NCI-H2227 (cell line): ENCODE data around the gene SLC9A5.

Experiments
- DNase-seq: peaks from one replicate; lab custom pipeline; 2025; ENCODE audit not compliant: unreplicated experiment; lab: John Stamatoyannopoulos, UW

Gene SLC9A5

DNA sequence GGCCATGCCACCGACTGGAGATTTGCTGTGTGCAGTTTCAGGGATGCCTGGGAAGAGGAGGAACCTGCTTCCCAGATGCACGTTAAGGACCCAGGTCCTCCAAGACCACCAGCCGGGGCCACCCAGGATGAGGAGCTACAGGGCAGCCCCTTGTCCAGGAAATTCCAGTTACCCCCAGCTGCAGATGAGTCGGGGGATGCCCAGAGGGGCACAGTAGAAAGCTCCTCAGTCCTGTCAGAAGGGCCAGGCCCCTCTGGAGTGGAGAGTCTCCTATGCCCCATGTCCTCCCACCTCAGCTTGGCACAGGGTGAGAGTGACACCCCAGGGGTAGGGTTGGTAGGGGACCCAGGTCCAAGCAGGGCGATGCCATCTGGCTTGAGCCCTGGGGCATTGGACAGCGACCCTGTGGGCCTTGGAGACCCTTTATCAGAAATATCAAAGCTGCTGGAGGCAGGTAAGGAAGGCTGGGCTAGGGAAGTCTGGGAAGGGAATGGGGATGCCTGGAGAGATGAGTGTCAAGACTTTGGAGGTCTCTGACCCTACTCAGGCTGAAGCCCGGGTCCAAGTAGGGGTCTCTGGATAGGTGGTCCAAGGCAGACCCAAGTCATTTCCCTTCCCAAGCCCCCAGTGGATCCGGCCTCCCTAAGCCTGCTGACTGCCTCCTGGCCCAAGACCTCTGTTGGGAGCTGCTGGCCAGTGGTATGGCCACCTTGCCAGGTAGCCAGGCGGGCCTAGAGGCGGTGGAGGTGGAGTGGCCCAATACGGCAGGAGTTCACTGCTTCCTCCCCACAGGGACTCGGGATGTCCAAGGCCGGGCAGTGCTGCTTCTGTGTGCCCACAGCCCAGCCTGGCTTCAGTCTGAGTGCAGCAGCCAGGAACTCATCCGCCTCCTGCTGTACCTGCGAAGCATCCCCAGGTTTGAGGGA, 31.6 kb downstream of the SLC9A5 start:
- no peak for DNase-seq

DNA sequence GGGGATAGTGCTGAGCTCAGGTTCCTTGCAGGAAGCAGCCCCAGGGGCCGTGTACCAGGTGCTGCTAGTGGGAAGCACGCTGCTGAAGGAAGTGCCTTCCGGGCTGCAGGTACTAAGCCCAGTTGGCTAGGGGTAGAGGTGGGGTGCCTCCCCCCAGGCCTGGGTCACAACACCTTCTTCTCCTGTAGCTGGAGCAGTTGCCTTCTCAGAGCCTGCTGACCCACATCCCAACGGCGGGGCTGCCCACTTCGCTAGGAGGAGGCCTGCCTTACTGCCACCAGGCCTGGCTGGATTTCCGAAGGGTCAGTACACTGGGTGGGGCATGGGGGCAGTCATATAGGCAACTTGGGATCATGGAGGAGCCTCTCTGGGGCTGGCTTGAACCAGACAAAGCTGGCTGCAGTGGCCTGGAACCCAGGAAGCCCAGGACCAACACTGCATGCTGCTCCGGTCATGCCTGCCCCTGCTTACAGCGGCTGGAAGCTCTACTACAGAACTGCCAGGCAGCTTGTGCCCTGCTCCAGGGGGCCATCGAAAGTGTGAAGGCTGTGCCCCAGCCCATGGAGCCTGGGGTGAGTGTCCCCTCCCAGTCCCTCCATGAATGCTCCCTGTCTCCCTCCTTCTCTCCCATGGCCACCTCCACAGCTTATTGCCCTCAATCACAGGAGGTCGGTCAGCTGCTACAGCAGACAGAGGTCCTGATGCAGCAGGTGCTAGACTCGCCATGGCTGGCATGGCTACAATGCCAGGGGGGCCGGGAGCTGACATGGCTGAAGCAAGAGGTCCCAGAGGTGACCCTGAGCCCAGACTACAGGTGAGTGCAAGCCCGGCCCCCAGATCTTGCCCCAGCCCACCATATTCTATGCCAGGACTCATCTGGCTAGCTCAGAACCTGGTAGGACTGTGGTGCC, 33.0 kb downstream of the SLC9A5 start:
- no peak for DNase-seq

DNA sequence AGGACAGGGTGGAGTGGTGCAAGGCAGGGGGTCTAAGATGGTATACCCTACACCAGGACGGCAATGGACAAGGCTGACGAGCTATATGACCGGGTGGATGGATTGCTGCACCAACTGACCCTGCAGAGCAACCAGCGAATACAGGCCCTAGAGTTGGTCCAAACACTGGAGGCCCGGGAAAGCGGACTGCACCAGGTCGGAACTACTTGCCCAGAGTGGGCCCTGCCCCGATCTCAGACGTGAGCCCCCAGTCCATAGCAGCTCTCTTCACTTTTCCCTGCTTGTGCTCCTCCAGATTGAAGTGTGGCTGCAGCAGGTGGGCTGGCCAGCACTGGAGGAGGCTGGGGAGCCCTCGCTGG, 33.6 kb downstream of the SLC9A5 start:
- DNase-seq = no peak

DNA sequence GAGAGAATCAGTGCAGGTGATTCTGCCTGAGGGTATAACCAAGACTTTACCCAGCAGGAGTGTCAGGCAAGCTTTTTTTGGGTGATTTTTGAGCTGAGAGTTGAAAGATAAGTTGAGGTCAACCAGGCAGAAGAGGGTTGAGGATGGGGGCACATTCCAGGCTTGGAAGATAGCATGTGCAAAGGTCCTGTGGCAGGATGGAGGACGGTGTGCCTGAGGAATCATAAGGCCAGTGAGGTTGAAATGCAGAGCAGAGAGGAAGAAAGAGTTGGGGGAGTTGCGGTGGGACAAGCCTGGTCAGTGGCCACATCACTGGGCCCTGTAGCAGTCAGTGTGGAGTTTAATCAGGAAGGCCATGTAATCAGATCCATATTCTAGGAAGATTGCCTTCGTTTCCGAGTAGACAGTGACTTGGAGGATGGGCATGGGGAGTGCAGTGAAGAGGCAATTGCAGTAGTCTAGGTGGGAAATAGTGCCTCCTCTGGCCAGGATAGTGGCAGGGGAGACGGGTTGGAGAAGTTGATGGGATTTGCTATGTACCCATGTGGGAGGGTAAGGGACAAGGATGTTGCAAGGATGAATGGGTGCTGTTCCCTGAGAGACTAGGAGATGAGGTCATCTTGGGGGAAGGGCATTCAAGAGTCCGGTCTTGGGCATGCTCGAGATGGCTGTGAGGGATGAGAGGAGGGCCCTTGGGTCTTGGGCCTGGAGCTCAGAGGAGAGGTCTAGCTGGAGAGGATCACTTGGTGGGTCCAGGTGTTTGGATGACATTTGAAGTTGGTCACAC, 34.5 kb downstream of the SLC9A5 start:
- DNase-seq = no peak

DNA sequence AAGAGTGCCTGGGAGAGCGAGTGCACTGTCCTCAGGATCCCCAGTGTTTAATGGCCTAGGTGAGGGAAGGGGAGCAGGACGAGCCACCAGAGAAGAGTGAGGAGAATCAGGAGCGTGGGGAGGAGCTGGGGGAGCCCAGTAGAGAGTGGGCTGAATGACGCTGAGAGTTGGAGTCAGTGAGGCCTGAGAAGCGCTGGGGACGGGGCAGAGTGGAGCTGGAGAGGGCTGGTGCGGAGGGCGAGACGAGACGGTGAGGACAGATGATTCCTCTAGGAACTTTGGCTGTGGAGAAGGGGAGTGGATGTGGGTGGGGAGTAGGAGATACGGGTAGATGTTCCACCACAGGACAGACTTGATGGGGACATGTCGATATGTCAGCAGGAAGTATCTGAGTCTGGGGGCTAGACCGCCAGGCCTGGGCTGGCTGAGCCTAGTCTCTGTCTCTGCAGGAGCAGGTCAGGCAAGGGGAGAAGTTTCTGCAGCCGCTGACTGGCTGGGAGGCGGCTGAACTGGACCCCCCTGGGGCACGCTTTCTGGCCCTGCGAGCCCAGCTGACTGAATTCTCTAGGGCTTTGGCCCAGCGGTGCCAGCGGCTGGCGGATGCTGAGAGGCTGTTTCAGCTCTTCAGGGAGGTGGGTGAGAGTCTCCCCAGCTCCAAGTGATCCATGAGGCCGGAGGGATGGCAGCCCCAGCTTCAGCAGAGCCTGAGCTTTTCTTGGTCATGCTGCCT, 35.2 kb downstream of the SLC9A5 start:
- no peak for DNase-seq

DNA sequence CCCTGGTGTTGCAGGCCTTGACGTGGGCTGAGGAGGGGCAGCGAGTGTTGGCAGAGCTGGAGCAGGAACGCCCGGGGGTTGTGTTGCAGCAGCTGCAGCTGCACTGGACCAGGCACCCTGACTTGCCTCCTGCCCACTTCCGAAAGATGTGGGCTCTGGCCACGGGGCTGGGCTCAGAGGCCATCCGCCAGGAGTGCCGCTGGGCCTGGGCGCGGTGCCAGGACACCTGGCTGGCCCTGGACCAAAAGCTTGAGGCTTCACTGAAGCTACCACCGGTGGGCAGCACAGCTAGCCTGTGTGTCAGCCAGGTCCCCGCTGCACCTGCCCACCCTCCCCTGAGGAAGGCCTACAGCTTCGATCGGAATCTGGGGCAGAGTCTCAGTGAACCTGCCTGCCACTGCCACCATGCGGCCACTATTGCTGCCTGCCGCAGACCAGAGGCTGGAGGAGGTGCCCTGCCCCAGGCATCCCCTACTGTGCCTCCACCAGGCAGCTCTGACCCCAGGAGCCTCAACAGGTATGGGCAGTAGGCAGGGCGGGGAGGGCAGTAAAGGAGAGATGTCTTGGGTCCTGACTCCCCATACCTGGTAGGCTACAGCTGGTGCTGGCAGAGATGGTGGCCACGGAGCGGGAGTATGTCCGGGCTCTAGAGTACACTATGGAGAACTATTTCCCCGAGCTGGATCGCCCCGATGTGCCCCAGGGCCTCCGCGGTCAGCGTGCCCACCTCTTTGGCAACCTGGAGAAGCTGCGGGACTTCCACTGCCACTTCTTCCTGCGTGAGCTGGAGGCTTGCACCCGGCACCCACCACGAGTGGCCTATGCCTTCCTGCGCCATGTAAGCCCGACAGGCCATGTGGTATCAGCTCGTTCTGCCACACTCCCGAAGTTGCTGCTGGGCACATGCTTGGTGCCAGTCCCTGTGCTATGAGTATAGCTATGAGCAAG, 36.2 kb downstream of the SLC9A5 start:
- DNase-seq = peak; percentile 31

DNA sequence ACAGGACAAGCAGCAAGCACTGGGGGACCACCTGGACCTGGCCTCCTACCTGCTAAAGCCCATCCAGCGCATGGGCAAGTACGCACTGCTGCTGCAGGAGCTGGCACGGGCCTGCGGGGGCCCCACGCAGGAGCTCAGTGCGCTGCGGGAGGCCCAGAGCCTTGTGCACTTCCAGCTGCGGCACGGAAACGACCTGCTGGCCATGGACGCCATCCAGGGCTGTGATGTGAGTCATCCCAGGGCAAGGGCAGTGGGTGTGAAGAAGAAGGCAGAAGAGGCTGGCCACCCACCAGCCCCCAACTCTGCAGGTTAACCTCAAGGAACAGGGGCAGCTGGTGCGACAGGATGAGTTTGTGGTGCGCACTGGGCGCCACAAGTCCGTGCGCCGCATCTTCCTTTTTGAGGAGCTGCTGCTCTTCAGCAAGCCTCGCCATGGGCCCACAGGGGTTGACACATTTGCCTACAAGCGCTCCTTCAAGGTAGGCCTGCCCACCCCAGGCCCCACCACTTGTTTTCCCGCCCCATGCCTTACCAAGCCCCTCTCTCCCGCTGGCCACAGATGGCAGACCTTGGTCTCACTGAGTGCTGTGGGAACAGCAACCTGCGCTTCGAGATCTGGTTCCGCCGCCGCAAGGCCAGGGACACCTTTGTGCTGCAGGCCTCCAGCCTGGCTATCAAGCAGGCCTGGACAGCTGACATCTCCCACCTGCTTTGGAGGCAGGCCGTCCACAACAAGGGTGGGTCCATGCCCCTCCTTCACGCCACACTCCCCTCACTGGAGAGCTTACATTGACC, 37.9 kb downstream of the SLC9A5 start:
- no peak for DNase-seq

DNA sequence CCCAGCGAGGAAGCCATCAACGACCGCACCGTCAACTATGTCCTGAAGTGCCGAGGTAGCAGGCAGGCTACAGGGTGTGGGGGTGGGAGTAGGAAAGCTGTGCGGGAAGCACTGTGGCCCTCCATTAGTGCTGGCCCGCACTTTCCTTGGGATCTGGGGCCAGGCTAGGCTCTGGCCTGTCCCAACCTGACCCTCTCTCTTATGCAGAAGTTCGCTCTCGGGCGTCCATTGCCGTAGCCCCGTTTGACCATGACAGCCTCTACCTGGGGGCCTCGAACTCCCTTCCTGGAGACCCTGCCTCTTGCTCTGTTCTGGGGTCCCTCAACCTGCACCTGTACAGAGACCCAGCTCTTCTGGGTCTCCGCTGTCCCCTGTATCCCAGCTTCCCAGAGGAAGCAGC, 39.2 kb downstream of the SLC9A5 start:
- no peak for DNase-seq

DNA sequence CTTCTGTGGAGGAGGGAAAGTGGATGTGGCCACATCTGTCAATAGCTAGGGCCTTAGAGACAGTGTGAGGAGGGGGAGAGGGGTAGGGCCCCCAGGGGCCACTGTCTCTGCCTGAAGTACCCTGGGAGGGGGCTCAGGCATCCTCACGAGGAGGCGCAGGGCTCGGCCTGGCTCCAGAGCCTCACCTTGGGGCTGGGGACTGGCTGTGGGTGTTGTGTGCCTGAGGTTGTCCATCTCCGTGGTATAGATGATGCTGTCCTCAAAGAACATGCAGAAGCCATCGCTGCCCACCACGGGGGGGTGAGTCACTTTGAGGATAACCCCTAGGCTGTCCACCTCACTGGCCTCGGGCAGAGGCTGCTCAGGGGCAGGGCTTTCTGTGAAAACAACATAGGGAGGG, 42.7 kb downstream of the SLC9A5 start:
- no peak for DNase-seq

DNA sequence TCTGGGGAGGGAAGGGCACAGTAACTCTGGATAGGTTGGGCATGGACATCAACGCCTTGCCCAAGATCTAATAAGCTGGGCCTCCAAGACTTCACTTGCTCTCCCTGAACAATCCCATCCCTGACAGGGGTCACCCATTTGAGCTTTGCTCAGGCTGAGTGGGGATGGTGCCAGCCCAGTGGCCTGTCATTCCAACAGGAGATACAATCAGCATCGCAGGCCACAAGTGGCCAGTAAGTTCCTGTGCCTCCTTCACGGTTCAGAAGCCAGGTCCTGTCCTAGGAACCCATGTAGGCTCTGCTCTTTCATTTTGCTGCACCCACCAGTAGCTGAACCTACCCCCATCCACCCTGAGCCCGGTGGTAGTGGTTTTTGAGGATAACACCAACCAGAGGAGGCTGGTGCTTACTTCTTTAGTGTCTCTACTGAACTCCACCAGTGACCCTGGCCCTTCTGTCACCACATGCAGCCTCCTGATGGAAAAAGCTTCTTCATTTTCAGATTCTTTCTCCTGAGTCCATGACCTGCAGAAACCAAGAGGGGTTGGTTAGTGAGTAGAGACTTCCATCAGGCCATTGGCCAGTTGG, 45.5 kb downstream of the SLC9A5 start:
- DNase-seq = no peak

DNA sequence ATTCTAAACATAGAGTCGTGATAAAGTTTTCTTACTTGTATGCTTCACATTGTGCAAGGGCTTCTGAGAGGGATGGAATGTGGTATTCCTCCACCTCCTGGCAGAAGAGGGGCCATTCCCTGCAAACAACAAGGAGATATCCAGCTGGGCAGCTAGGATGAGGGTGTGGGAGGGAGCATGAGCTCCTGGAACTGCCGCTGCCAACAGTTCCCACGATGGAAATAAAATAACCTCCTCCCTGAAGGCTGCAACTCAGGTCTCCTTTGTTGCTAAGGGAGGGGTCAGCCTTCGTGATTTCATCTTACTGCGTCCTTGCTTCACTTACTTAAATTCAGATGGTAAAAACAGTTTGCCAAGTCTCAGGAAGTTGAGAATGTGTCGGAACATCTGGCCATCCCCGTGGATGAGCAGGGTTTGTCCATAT, 46.2 kb downstream of the SLC9A5 start:
- no peak for DNase-seq

DNA sequence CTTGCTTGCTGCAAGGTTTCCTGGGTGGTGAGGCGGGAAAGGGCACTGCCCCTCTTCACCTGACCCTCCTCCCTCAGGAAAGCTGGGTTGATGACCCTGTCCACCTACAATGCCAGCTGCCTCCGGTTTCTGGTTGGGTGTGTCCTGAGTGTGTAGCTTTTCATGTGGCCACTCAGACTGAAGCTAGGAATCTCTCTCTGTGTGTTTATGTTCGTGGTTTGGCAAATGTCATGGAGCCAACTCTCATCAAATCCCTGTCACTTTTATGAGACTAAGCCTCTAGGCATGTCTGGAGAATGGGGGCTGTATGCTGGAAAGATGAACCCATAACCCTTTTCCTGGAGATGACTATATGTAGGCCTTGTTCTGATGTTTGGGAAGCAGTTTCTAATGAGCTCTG, 47.6 kb downstream of the SLC9A5 start:
- no peak for DNase-seq

DNA sequence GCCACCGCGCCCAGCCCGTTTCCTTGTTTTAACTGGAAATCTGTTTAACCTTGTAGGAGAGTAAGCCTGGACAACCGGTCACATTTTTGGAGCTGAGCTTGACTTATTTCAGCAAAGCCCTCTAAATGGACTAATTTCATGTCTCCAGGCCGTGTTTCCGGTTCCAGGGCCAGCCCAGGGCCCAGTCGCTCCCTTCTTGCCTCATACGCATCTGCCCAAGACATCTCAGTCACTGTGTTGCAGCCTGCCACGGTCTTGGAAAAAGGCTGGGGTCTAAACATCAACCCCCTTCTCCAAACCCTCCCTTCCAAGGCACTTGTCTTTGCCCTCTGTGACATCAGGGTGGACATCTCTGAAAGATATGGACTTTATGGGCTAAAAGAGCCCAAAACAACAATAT, 49.5 kb downstream of the SLC9A5 start:
- DNase-seq = no peak

DNA sequence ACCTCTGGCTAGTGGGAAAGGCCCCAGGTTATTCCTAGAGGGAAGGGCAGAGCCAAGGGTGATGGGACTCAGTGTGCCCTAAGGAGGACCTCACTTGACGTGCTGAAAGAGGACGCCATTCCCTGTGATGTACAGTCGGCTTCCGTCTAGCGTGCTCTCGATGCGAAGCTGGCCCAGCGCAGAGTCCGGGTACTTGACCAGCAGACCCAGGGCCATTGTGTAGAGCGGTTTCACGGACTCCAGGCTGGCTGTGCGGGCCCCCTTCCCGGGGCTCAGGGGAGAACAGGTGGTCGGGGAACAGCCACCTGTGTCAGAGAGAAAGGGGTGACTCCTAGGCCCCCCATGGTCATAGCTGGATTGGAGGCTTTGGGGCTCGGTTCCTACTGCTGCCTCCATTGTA, 50.5 kb downstream of the SLC9A5 start:
- no peak for DNase-seq

DNA sequence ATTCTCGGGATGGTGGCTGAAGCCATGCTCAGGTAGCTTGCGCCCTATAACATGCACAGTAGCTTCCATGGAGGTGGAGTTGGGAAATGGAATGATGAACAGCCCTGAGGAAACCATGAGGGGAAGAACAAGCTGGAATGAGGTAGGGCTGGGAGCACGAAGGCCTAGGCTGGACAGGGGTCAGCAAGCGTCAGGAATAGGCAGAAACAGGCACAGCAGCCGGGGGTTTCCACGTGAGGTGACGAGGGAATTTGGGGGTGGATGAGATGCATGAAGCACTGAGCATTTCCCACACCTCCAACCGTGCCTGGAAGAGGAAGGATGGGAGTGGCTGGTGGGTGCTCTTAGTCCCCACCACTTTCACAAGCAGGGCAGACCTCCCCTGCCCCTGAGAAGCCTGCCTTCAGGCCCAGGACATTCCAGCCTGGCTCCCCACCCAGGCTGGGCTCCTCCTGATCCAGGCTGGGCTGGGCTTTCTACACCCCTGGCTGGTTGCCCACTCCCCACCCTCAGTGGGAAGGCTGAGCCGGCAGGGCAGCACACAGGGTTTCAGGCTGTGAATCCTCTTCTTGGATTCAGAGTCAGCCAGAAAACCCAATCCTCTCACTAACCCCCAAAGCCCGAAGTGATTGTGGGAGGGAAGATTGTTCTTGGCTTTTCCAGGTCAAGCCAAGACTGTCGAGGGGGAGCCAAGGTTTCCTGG, 52.5 kb downstream of the SLC9A5 start:
- DNase-seq = no peak

DNA sequence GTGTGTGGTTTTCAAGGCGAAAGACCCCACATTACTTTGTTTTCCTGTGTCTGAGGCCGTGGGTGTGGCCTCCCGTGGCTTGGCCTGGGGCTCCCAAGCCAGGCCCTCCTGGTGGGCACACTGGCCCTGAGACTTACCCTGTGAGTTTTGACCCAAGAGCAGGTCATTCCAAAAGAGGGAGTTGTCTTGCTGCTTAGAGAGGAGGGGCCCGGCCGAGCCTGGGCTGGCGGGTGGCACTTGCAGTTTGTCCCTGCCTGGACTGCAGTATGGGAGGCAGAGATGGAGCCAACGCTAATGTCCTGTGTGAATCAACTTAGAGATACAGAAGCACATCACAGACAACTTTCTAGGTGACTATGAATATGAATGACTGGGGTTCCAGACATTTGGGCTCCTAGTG, 53.3 kb downstream of the SLC9A5 start:
- no peak for DNase-seq

DNA sequence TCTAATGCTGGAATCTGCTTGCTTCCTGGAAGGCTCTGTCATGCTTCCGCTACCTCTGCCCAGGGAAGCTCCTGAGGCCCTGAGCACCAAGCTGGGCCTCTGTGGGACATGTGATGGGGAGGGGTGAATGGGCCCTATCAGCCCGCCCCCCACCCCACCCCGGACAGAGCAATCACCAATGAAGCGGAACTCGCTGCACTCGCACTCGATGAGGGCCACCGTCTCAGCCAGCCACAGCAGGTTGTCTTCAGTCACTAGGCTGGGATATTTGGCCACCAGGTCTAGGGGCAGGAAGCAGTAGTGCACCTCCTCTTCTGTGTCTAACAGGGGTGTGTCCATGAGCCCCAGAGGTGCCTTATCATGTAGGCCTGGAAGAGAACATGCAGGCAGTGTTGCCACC, 54.2 kb downstream of the SLC9A5 start:
- no peak for DNase-seq

DNA sequence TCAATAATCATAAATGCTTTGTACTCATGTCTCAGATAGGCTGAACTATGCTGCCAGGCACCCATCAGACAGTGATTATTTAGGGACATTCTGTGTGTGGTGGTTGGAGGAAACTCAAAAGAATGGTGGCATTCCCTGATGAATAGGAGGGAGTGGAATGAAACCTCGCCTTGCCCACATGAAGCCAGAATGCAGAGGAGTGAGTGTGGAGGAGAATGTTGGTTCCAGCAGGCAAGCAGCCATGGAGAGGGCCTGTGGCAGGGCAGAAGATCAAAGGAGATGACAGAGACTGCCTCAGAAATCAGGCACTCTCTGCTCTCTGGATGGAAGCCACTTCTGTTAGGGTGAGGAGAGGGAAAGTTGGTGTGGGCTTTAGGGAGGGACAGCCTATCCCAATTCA, 55.2 kb downstream of the SLC9A5 start:
- DNase-seq = no peak
